Measurements from ENCODE around the gene PUM1.
A peak's percentile ranks its signal among the peaks of the same experiment; 100 is the strongest.

Gene PUM1

GRCh38 chr1:30928171-30928570 lies 137.3 kb downstream of the PUM1 start:
- DNase-seq: no peak

GRCh38 chr1:30927448-30927847 lies 138.1 kb downstream of the PUM1 start:
- DNase-seq: no peak

DNA sequence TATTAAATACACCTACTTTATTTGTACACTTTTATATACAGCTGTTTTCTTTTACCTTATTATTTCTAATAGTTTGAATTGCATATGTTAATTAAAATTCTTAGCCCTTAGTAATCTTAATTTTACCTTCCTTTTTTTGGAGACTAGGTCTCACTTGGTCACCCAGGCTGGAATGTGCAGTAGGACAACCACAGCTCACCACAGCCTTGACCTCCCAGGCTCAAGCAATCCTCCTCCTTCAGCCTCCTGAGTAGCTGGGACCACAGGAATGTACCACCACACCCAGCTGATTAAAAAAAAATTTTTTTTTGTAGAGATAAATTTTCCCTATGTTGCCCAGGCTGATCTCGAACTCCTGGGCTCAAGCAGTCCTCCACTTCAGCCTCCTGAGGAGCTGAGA lies 141.9 kb downstream of the PUM1 start:
- DNase-seq: no peak

- DNase-seq: no peak
Measured at GRCh38 chr1:30920827-30921226, 144.7 kb downstream of the PUM1 start.

GRCh38 chr1:30919025-30919881 lies 146.3 kb downstream of the PUM1 start:
- DNase-seq: no peak

- no peak for DNase-seq
Measured at GRCh38 chr1:30916296-30916695, 149.2 kb downstream of the PUM1 start.

GRCh38 chr1:30915491-30916230 lies 149.9 kb downstream of the PUM1 start:
- DNase-seq: no peak

- DNase-seq: no peak
Measured at GRCh38 chr1:30914931-30915330, 150.6 kb downstream of the PUM1 start.

DNA sequence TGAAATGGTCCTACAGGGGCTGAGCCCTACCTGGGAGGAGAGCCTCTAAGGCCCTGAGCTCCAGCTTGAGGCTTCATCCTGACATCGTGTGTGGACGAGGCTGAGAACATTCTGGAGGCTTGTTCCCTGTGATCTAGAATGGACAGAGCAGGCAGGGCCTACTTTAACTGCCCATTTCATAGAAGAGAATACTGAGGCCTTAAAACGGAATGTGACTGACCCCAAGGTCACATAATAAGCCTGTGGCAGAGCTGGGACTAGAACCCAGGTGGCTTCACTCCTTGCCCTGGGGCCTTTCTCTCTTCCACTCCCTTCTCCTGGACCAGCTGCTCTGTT lies 151.0 kb downstream of the PUM1 start:
- DNase-seq: no peak

DNA sequence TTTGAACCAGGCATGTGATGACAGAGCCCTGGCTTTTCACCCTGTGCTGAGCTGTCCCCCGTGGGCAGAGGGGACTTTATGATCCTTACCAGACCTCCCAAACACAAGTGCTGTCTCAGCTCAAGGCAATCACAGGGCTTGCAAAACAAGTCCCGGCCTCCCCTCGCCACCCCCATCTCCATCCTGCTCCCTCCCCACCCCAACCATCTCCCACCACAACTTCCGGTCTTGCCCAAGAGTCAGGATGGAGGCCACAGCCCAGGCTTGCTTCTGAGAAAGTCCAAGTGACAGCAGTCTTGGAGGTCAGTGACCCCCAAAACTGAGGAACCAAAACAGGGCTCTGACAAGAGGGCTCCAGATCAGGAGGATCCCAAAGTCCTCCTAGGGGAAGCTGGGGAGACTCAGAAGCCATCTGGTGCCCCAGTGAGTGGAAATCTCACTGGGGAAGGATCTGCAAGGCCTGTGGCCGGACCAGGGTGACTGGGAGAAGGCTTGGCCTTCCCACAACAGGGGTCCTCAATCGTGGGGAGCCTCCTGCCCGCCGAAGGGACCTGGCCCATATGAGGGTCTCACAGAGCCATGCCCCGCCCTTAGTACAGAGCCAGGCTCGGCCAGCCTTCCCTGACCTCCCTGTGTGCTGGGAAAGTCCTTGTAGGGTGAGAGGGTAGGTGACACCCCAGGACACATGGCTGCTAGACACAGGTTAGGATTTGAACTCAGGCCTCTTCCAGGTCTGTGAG lies 152.4 kb downstream of the PUM1 start:
- DNase-seq: no peak

- no peak for DNase-seq
Measured at GRCh38 chr1:30912224-30912623, 153.3 kb downstream of the PUM1 start.

DNA sequence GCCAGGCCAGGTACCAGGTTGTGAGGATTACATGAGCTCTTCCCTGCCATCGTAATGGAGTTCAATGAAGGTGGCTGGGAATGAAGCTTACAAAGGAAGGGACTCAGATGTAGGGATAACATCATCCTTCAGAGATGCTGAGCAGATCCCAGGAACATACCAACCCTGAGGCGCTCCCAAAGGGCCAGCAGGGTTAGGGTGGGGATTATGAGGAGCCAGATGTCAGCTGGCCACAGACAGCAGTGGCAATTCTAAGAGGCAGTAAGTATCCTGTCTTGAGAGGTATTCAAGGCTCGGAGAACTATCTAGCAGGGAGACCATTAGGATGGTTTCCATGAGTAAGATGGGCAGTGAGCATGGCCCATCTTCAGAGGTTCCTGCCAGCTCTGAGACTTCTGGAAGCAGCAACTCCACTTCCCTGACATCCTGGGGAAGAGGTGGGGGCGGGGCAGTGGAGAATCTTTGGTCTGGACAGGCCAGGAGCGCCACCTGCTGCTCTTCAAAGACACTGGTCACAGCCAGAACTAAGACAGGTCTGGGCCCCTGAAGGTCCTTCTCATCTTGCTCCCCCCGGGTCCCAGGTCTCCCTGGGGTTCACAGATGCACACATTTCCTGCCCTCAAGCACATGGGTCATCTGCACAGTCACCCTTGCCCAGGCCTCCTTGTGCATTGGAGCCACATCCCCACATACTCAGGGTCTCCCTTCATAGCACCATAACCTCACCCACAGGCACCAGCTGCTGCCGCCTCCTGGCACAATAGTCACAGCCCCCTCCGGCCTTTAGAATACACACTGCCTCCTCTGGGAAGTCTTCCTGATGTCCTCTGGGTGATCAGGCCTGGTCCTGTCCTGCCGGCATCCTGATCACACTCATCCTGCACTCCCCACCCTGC lies 154.2 kb downstream of the PUM1 start:
- peak; percentile 54 for DNase-seq

GRCh38 chr1:30909365-30910068 lies 156.0 kb downstream of the PUM1 start:
- DNase-seq: no peak

- DNase-seq: no peak
Measured at GRCh38 chr1:30908696-30909364, 156.7 kb downstream of the PUM1 start, which contains the start of gene SDC3. Gene SDC3, minus strand, starts transcription at chr1:30908758. Its CDS starts 172 bp downstream, at chr1:30908586.

- DNase-seq: no peak
Measured at GRCh38 chr1:30908316-30908695, 157.2 kb downstream of the PUM1 start.

DNA sequence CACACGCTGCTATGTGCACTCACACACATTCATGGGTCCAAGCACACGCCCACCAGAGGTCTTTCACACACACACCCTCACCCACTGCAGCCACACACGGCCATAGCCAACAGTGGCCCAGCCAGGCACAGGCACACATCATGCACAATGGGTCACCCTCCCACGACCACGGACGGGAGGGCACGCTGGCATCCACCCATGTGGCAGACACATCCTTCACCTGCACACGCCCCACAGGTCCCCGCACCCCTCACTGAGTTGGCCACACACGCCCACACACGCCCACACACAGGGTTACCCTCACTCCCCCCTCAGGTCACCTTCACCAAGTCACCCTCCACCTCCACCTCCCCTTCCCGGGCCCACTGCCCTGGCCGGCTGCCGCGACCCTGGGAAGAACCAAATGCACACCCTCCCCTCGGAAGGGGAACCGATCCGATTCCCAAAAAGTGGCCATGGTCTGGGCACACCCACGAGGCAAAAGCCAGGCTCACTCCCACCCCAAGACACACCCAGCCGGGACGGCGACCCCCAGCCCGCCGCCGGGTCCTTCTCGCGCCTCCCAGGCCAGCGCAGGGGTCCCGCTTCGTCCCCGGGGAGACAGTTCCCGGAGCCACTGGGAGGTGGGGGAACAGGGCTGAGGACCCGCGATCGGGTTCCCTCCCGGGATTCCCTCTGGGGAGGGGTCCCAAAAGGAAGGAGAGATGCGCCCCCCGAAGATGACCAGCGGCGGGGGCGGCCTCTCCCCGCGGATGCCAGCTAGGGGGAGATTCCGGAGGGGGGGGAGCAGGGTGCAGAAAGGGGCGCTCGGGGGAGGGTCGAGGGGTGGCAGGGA lies 157.8 kb downstream of the PUM1 start:
- no peak for DNase-seq

- no peak for DNase-seq
Measured at GRCh38 chr1:30906631-30907441, 158.7 kb downstream of the PUM1 start.

- DNase-seq: no peak
Measured at GRCh38 chr1:30905916-30906620, 159.4 kb downstream of the PUM1 start.

DNA sequence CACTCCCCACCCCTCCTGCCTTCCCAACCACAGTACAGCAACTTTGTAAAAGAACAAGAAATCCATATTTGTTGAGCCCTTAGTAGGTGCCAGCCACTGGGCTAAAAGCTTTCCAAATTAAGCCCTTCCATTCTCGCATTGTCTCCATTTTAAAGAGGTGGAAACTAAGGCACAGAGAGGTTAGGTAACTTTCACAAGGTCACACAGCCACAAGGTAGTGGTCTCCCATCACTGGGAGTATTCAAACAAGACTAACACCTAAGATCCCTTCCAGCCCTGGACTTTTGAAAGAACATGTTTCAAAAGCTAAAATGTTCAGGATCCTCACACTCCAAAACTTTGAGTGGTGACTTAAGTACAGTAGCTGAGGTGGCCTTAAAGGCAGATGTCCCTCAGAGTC lies 160.1 kb downstream of the PUM1 start:
- DNase-seq: no peak
